H9 (cell line): ENCODE measurements around the gene ARRDC2. TPM values are rescaled to one million over a fixed set of nuclear protein-coding genes. Genes with fewer than 3 reads are reported as not detected.

ENCODE experiments used
- DNase-seq: peaks from one replicate; pipeline ENCODE4 v3.0.0-alpha.2; 2017
- H2AFZ ChIP-seq: one replicate; pipeline ENCODE4 v1.6.1; 2013; ENCODE audit warnings: mild to moderate bottlenecking, low read length, control low read depth, moderate library complexity
- H2AK5ac ChIP-seq: 2 replicates; pipeline ENCODE4 v1.6.1; 2013; ENCODE audit warnings: low read length, control low read depth, mixed read lengths; ENCODE audit not compliant: insufficient read length
- H2BK120ac ChIP-seq: one replicate; pipeline ENCODE4 v1.6.1; 2013; ENCODE audit warnings: low read depth, mild to moderate bottlenecking, low read length, control low read depth, inconsistent platforms; ENCODE audit not compliant: poor library complexity, severe bottlenecking
- H2BK12ac ChIP-seq: 2 replicates; pipeline ENCODE4 v1.6.1; 2013; ENCODE audit warnings: low read length, control low read depth, mixed read lengths, low read depth; ENCODE audit not compliant: insufficient read length
- H2BK15ac ChIP-seq: 2 replicates; pipeline ENCODE4 v1.6.1; 2013; ENCODE audit warnings: low read depth, low read length, control low read depth
- H2BK20ac ChIP-seq: one replicate; pipeline ENCODE4 v1.6.1; 2013; ENCODE audit warnings: low read depth, mild to moderate bottlenecking, low read length, control low read depth, inconsistent platforms; ENCODE audit not compliant: poor library complexity, severe bottlenecking
- H2BK5ac ChIP-seq: 2 replicates; pipeline ENCODE4 v1.6.1; 2013; ENCODE audit warnings: low read length, control low read depth, mixed read lengths; ENCODE audit not compliant: insufficient read length
- H3K14ac ChIP-seq: 2 replicates; pipeline ENCODE4 v1.6.1; 2013; ENCODE audit warnings: low read length, control low read depth; ENCODE audit not compliant: insufficient read depth
- H3K18ac ChIP-seq: 2 replicates; pipeline ENCODE4 v1.6.1; 2013; ENCODE audit warnings: low read depth, mild to moderate bottlenecking, mixed read lengths, low read length, control low read depth; ENCODE audit not compliant: insufficient read length
- H3K23ac ChIP-seq: 2 replicates; pipeline ENCODE4 v1.6.1; 2013; ENCODE audit warnings: low read length, control low read depth, mixed read lengths, low read depth; ENCODE audit not compliant: insufficient read length
- H3K23me2 ChIP-seq: 2 replicates; pipeline ENCODE4 v1.6.1; 2013; ENCODE audit warnings: low read depth, mild to moderate bottlenecking, mixed read lengths, low read length, control low read depth; ENCODE audit not compliant: insufficient read length, poor library complexity, severe bottlenecking
- H3K27ac ChIP-seq: 2 replicates; pipeline ENCODE4 v1.5.1; 2013; ENCODE audit warnings: low read length, control low read depth, mixed read lengths, low read depth; ENCODE audit not compliant: insufficient read length
- H3K27me3 ChIP-seq: 2 replicates; pipeline ENCODE4 v1.6.1; 2013; ENCODE audit warnings: low read length, control low read depth, inconsistent platforms; ENCODE audit not compliant: insufficient read depth
- H3K4ac ChIP-seq: 2 replicates; pipeline ENCODE4 v1.6.1; 2013; ENCODE audit warnings: low read depth, mild to moderate bottlenecking, control low read depth, inconsistent platforms, low read length, moderate library complexity
- H3K4me1 ChIP-seq: 2 replicates; pipeline ENCODE4 v1.6.1; 2013; ENCODE audit warnings: low read length, control low read depth, inconsistent platforms; ENCODE audit not compliant: insufficient read depth
- H3K4me2 ChIP-seq: 2 replicates; pipeline ENCODE4 v1.6.1; 2013; ENCODE audit warnings: low read length, control low read depth, mixed read lengths; ENCODE audit not compliant: insufficient read length, insufficient read depth
- H3K56ac ChIP-seq: 2 replicates; pipeline ENCODE4 v1.6.1; 2013; ENCODE audit warnings: low read depth, mild to moderate bottlenecking, mixed read lengths, low read length, control low read depth; ENCODE audit not compliant: insufficient read length
- H3K79me1 ChIP-seq: 2 replicates; pipeline ENCODE4 v1.6.1; 2013; ENCODE audit warnings: low read depth, mild to moderate bottlenecking, moderate library complexity, low read length, control low read depth, inconsistent platforms; ENCODE audit not compliant: insufficient read depth, poor library complexity, severe bottlenecking
- H3K79me2 ChIP-seq: 2 replicates; pipeline ENCODE4 v1.6.1; 2013; ENCODE audit warnings: low read length, control low read depth, inconsistent platforms; ENCODE audit not compliant: insufficient read depth
- H3K9ac ChIP-seq: 2 replicates; pipeline ENCODE4 v1.6.1; 2013; ENCODE audit warnings: low read length, control low read depth, mixed read lengths; ENCODE audit not compliant: insufficient read length; ENCODE audit errors: extremely low read depth
- H3K9me3 ChIP-seq: one replicate; pipeline ENCODE4 v1.6.1; 2013; ENCODE audit warnings: low read depth, low read length, inconsistent platforms; ENCODE audit not compliant: control insufficient read depth
- H3T11ph ChIP-seq: one replicate; pipeline ENCODE4 v1.6.1; 2013; ENCODE audit warnings: mild to moderate bottlenecking, low read length, control low read depth, inconsistent platforms
- H4K20me1 ChIP-seq: one replicate; pipeline ENCODE4 v1.6.1; 2013; ENCODE audit not compliant: control insufficient read depth, insufficient read length, insufficient read depth
- H4K5ac ChIP-seq: 2 replicates; pipeline ENCODE4 v1.6.1; 2013; ENCODE audit warnings: low read depth, mild to moderate bottlenecking, mixed read lengths, low read length, control low read depth; ENCODE audit not compliant: insufficient read length
- H4K8ac ChIP-seq: replicated peaks from 2 replicates; pipeline ENCODE4 v1.6.1; 2013; ENCODE audit warnings: low read length, control low read depth, mixed read lengths, low read depth; ENCODE audit not compliant: insufficient read length
- H4K91ac ChIP-seq: 2 replicates; pipeline ENCODE4 v1.6.1; 2013; ENCODE audit warnings: low read depth, mild to moderate bottlenecking, moderate library complexity, mixed read lengths, low read length, control low read depth; ENCODE audit not compliant: insufficient read length
- H3K27ac Mint-ChIP-seq, 3 experiments: 2 replicates in 2 of 3; 3 replicates in 1 of 3; pipeline ENCODE4 v1.8.0; 2020 to 2021; ENCODE audit warnings: mixed read lengths in 3 of 3, mild to moderate bottlenecking in 1 of 3, moderate library complexity in 1 of 3
- H3K27me3 Mint-ChIP-seq: 2 replicates; pipeline ENCODE4 v1.8.0; 2021; ENCODE audit warnings: low read depth, mild to moderate bottlenecking, moderate library complexity, mixed read lengths
- H3K36me3 Mint-ChIP-seq, 3 experiments: 2 replicates in 2 of 3; 3 replicates in 1 of 3; pipeline ENCODE4 v1.8.0; 2020 to 2021; ENCODE audit warnings: low read depth in 3 of 3, mixed read lengths in 3 of 3; ENCODE audit not compliant: insufficient read depth in 1 of 3
- H3K4me1 Mint-ChIP-seq, 2 experiments: 2 replicates each; pipeline ENCODE4 v1.8.0; 2020; ENCODE audit warnings: mixed read lengths in 2 of 2
- H3K4me3 Mint-ChIP-seq, 2 experiments: 2 replicates in 1 of 2; 3 replicates in 1 of 2; pipeline ENCODE4 v1.8.0; 2020 to 2021; ENCODE audit warnings: mild to moderate bottlenecking in 2 of 2, mixed read lengths in 2 of 2, moderate library complexity in 1 of 2
- H3K9me3 Mint-ChIP-seq, 2 experiments: 2 replicates in 1 of 2; 3 replicates in 1 of 2; pipeline ENCODE4 v1.8.0; 2020; ENCODE audit warnings: mild to moderate bottlenecking in 2 of 2, mixed read lengths in 2 of 2, moderate library complexity in 1 of 2
- WGBS: extraction: QIAGEN DNeasy Blood & Tissue Kit; methylation state at CpG from one replicate; pipeline ENCODE4 v1.1.7; 2013; ENCODE audit warnings: missing lambda C conversion rate, low lambda C conversion rate, mixed read lengths; ENCODE audit not compliant: insufficient read length; ENCODE audit errors: extremely low coverage; 5-methylcytosine and 5-hydroxymethylcytosine counted together
- total RNA-seq: library from RNA; stranded (reverse); gene quantifications from 2 replicates; pipeline ENCODE4 v1.2.1, GENCODE V29; 2021
- TF ChIP-seq, protein P1 (sequence below): fragments of 200-600 bp; sonication (generic); conservative IDR thresholded peaks from 3 replicates; pipeline ENCODE4 v1.8.0; 2021; ENCODE audit warnings: antibody characterized with exemption, mild to moderate bottlenecking

ARRDC2 gene
- total RNA-seq, 1 experiment from 2014 or later: 10.5 TPM

DNA sequence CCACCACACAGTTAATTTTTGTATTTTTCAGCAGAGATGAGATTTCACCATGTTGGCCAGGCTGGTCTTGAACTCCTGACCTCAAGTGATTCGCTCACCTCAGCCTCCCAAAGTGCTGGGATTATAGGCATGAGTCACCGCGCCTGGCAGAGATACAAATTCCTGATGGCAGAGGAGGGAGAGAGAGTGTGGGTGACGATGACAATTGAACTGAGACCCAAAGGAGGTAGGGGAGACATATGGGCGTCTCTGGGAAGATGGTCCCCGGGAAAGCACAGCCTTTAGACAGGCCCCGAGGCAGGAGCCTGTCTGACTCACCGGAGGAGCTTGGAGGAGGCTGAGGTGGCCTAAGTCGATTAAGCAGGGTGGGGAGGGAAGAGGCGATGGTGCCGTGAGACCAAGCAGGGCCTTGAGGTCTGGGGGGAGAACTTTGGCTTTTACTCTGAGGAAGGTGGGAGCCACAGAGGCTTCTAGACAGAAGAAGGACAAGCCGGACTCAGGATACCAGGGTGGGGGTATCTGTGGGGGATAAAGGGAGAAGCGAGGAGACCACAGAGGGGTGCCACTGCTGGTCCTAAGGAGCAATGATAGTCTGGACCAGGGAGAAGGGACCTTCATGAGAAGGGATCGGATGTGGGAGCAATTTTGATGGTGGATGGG, 38.2 kb downstream of the ARRDC2 start:
- Histone ChIP-seq H3K14ac (no peak overlapping the region), H3K4ac (no peak overlapping the region), H2BK20ac (no peak overlapping the region), H3K4me1 (no peaks in the 10 kb centered on the region), H3K79me2 (no peaks in the 10 kb centered on the region), H4K20me1 (no peaks in the 10 kb centered on the region), H4K8ac (no peak overlapping the region), H3K23ac (no peak overlapping the region), H3K23me2 (no peaks in the 10 kb centered on the region), H3K9ac (no peak overlapping the region), H4K91ac (no peak overlapping the region), H4K5ac (no peak overlapping the region), H2BK5ac (no peak overlapping the region), H3K9me3 (no peaks in the 10 kb centered on the region), H2AFZ (no peak overlapping the region), H3K79me1 (no peaks in the 10 kb centered on the region), H2BK120ac (no peak overlapping the region), H3T11ph (no peak overlapping the region), H2BK12ac (no peak overlapping the region), H2AK5ac (no peak overlapping the region), H3K56ac (no peak overlapping the region), H3K27ac (no peak overlapping the region), H2BK15ac (no peak overlapping the region), H3K18ac (no peak overlapping the region), H3K4me2 (no peak overlapping the region), H3K27me3 (no peaks in the 10 kb centered on the region)
- DNase-seq: no peak
- TF ChIP-seq, protein P1, sequence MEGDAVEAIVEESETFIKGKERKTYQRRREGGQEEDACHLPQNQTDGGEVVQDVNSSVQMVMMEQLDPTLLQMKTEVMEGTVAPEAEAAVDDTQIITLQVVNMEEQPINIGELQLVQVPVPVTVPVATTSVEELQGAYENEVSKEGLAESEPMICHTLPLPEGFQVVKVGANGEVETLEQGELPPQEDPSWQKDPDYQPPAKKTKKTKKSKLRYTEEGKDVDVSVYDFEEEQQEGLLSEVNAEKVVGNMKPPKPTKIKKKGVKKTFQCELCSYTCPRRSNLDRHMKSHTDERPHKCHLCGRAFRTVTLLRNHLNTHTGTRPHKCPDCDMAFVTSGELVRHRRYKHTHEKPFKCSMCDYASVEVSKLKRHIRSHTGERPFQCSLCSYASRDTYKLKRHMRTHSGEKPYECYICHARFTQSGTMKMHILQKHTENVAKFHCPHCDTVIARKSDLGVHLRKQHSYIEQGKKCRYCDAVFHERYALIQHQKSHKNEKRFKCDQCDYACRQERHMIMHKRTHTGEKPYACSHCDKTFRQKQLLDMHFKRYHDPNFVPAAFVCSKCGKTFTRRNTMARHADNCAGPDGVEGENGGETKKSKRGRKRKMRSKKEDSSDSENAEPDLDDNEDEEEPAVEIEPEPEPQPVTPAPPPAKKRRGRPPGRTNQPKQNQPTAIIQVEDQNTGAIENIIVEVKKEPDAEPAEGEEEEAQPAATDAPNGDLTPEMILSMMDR: no peak
- no peak overlapping the region for H3K27ac Mint-ChIP-seq
- no CpG with 5 or more reads among the region's 14 CpGs for whole genome bisulfite sequencing
- no peak overlapping the region for H3K4me3 Mint-ChIP-seq
- peaks cover 1% of the 10 kb centered on the region for H3K27me3 Mint-ChIP-seq
- H3K9me3 Mint-ChIP-seq: peaks cover 0 to 2% of the 10 kb centered on the region in 2 experiments; a peak in 2 of 5 replicates
- peaks cover 3 to 11% of the 10 kb centered on the region in 2 experiments for H3K4me1 Mint-ChIP-seq
- H3K36me3 Mint-ChIP-seq: no peaks in the 10 kb centered on the region
